SK-N-SH treated with all-trans-retinoic acid at 6 μM for 48 hours (cell line): ENCODE results near the gene CGREF1.
A peak's percentile ranks its signal among the peaks of the same experiment; 100 is the strongest.

ENCODE experiments used
- ATAC-seq: fragments of 200-7000 bp; cut with Tn5 transposase; 3 replicates; pipeline ENCODE4 v1.9.1; 2020; ENCODE audit warnings: mild to moderate bottlenecking, moderate library complexity
- ARNTL ChIP-seq: fragments of 450-650 bp; formaldehyde crosslinking; IDR thresholded peaks from 2 replicates; pipeline ENCODE4 v1.5.0; 2020; ENCODE audit warnings: low read depth, mild to moderate bottlenecking, moderate library complexity, borderline replicate concordance
- BACH2 ChIP-seq: fragments of 250-450 bp; sonication (Bioruptor Pico); IDR thresholded peaks from 2 replicates; pipeline ENCODE4 v1.9.0; 2021; ENCODE audit warnings: mild to moderate bottlenecking, borderline replicate concordance
- CSDC2 ChIP-seq: fragments of 250-450 bp; sonication (Bioruptor Pico); IDR thresholded peaks from 2 replicates; pipeline ENCODE4 v1.5.0; 2020; ENCODE audit warnings: mild to moderate bottlenecking, moderate library complexity
- ESRRG ChIP-seq: fragments of 250-450 bp; sonication (Bioruptor Pico); IDR thresholded peaks from 2 replicates; pipeline ENCODE4 v1.6.1; 2021; ENCODE audit warnings: mild to moderate bottlenecking
- GLIS3 ChIP-seq: fragments of 250-450 bp; sonication (Bioruptor Pico); IDR thresholded peaks from 2 replicates; pipeline ENCODE4 v1.5.0; 2020; ENCODE audit warnings: mild to moderate bottlenecking, moderate library complexity
- ISL1 ChIP-seq: fragments of 250-450 bp; sonication (Bioruptor Pico); IDR thresholded peaks from 2 replicates; pipeline ENCODE4 v2.1.2; 2022; ENCODE audit warnings: mild to moderate bottlenecking, moderate library complexity
- OSR1 ChIP-seq: fragments of 250-450 bp; sonication (Bioruptor Pico); IDR thresholded peaks from 2 replicates; pipeline ENCODE4 v1.8.0; 2022; ENCODE audit warnings: moderate library complexity, mild to moderate bottlenecking, inconsistent platforms
- PPARA ChIP-seq: fragments of 250-450 bp; sonication (Bioruptor Pico); IDR thresholded peaks from 2 replicates; pipeline ENCODE4 v1.5.0; 2020; ENCODE audit warnings: mild to moderate bottlenecking, borderline replicate concordance
- RARB ChIP-seq: fragments of 250-450 bp; sonication (Bioruptor Pico); IDR thresholded peaks from 2 replicates; pipeline ENCODE4 v1.8.0; 2021; ENCODE audit warnings: mild to moderate bottlenecking, moderate library complexity
- SNAI2 ChIP-seq: fragments of 250-450 bp; sonication (Bioruptor Pico); IDR thresholded peaks from 2 replicates; pipeline ENCODE4 v1.5.0; 2020; ENCODE audit warnings: mild to moderate bottlenecking, moderate library complexity
- TCF4 ChIP-seq: fragments of 250-450 bp; sonication (Bioruptor Pico); IDR thresholded peaks from 2 replicates; pipeline ENCODE4 v1.8.0; 2021; ENCODE audit warnings: mild to moderate bottlenecking, moderate library complexity, borderline replicate concordance
- ZC3H10 ChIP-seq: fragments of 250-450 bp; sonication (Bioruptor Pico); IDR thresholded peaks from 2 replicates; pipeline ENCODE4 v1.5.1; 2021; ENCODE audit warnings: mild to moderate bottlenecking, moderate library complexity
- ZFP30 ChIP-seq: fragments of 450-650 bp; formaldehyde crosslinking; IDR thresholded peaks from 2 replicates; pipeline ENCODE4 v1.5.0; 2022; ENCODE audit warnings: mild to moderate bottlenecking, moderate library complexity
- ZNF565 ChIP-seq: fragments of 450-650 bp; formaldehyde crosslinking; conservative IDR thresholded peaks from 2 replicates; pipeline ENCODE4 v1.5.0; 2020; ENCODE audit warnings: low read depth, mild to moderate bottlenecking, moderate library complexity
- ZNF70 ChIP-seq: fragments of 450-650 bp; formaldehyde crosslinking; IDR thresholded peaks from 2 replicates; pipeline ENCODE4 v1.5.0; 2020; ENCODE audit warnings: mild to moderate bottlenecking, moderate library complexity
- ZNF8 ChIP-seq: fragments of 450-650 bp; formaldehyde crosslinking; IDR thresholded peaks from 2 replicates; pipeline ENCODE4 v1.5.0; 2020; ENCODE audit warnings: mild to moderate bottlenecking, moderate library complexity
- TF ChIP-seq, protein P1 (sequence below): fragments of 250-450 bp; sonication (Bioruptor Pico); IDR thresholded peaks from 2 replicates; pipeline ENCODE4 v1.5.0; 2020; ENCODE audit warnings: mild to moderate bottlenecking, moderate library complexity
- TF ChIP-seq, protein P2 (sequence below): fragments of 250-450 bp; sonication (Bioruptor Pico); IDR thresholded peaks from 2 replicates; pipeline ENCODE4 v1.5.1; 2020; ENCODE audit warnings: low read depth, mild to moderate bottlenecking, moderate library complexity

The CGREF1 gene

DNA sequence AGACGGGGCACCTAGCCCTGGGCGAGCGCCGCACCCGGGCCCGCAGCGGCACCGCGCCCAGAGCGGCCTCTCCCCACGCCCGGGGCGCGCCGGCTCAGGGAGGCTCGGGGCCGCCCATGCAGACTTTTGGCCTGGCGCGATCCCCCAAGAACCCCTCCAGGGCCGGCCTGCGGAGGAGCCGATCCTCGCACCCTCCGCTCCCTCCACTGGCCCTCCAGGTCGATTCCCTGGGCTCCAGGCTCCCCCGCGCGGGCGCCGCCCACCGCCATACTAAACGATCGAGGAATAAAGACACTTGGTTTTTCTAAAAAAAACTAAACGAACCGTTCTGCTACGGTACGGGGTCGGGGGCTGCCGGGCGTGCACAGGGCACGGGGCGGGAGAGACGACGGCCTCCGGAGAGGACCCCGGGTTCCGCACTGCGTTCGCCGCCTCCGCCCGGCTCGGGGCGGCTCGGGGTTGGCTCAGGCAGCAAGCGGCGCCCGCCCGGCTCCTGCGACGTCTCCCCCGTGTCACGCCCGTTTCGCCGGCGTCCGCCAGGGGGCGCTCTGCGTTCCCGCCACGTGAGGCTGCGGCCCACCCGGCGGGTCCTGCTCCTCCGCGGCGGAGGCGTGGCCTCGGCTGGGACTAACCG, 32.7 kb downstream of the CGREF1 start:
- ATAC-seq = peak; percentile 82
- TF ChIP-seq ZNF70 (CRISPR knock-in tag) (peak; percentile 12; the same call in 1 of the 2 replicates), GLIS3 (peak; percentile 51; the same call in 1 of the 2 replicates), ARNTL (CRISPR knock-in tag) (peak; percentile 76; the same call in 1 of the 2 replicates), CSDC2 (no peak)
- TF ChIP-seq, protein P1, sequence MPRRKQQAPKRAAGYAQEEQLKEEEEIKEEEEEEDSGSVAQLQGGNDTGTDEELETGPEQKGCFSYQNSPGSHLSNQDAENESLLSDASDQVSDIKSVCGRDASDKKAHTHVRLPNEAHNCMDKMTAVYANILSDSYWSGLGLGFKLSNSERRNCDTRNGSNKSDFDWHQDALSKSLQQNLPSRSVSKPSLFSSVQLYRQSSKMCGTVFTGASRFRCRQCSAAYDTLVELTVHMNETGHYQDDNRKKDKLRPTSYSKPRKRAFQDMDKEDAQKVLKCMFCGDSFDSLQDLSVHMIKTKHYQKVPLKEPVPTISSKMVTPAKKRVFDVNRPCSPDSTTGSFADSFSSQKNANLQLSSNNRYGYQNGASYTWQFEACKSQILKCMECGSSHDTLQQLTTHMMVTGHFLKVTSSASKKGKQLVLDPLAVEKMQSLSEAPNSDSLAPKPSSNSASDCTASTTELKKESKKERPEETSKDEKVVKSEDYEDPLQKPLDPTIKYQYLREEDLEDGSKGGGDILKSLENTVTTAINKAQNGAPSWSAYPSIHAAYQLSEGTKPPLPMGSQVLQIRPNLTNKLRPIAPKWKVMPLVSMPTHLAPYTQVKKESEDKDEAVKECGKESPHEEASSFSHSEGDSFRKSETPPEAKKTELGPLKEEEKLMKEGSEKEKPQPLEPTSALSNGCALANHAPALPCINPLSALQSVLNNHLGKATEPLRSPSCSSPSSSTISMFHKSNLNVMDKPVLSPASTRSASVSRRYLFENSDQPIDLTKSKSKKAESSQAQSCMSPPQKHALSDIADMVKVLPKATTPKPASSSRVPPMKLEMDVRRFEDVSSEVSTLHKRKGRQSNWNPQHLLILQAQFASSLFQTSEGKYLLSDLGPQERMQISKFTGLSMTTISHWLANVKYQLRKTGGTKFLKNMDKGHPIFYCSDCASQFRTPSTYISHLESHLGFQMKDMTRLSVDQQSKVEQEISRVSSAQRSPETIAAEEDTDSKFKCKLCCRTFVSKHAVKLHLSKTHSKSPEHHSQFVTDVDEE (CRISPR knock-in tag) = peak; percentile 29; the same call in 1 of the 2 replicates
- TF ChIP-seq, all 23 proteins: peak for 4

DNA sequence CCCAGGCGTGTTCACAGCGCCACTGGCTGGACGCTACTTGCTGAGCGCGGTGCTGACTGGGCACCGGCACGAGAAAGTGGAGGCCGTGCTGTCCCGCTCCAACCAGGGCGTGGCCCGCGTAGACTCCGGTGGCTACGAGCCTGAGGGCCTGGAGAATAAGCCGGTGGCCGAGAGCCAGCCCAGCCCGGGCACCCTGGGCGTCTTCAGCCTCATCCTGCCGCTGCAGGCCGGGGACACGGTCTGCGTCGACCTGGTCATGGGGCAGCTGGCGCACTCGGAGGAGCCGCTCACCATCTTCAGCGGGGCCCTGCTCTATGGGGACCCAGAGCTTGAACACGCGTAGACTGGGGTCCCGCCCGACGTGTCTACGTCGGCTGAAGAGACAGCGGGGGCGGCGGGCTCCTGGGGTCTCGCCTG, 33.2 kb downstream of the CGREF1 start:
- ATAC-seq = peak; percentile 54
- no peak for TF ChIP-seq OSR1 (CRISPR knock-in tag)
- TF ChIP-seq RARB (CRISPR knock-in tag) = no peak
- no peak for TF ChIP-seq ZNF8 (CRISPR knock-in tag)
- no peak for TF ChIP-seq CSDC2
- TF ChIP-seq, protein P1 (CRISPR knock-in tag) = peak; percentile 30; the same call in 1 of the 2 replicates
- peak; percentile 57; the same call in 1 of the 2 replicates for TF ChIP-seq GLIS3

DNA sequence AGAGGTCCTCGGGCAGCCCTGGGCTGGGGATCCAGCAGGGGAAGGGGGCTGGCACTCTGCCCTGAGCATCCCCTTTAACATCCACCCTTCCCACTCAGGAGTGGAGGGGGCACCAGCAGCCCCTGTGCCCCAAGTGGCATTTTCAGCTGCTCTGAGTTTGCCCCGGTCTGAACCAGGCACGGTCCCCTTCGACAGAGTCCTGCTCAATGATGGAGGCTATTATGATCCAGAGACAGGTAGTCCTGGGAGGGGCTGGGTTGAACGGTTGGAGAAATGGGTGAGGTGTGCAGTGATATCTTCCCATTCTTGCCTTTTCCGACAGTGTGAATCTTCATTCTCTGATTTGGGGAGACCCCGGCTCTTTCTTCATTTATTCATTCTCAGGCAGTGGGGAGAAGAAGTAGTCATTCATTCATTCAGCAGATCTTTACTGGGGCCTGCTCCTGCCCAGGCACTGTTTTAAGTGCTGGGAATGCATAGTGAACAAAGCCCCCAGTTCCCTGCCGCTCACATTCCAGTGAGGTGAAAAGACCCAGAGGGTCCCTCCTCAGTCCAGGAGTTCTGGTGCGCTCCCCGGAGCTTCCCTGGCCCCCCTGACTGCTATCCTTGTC, 33.8 kb downstream of the CGREF1 start:
- TF ChIP-seq, protein P1 (CRISPR knock-in tag) = no peak
- TF ChIP-seq, protein P2, sequence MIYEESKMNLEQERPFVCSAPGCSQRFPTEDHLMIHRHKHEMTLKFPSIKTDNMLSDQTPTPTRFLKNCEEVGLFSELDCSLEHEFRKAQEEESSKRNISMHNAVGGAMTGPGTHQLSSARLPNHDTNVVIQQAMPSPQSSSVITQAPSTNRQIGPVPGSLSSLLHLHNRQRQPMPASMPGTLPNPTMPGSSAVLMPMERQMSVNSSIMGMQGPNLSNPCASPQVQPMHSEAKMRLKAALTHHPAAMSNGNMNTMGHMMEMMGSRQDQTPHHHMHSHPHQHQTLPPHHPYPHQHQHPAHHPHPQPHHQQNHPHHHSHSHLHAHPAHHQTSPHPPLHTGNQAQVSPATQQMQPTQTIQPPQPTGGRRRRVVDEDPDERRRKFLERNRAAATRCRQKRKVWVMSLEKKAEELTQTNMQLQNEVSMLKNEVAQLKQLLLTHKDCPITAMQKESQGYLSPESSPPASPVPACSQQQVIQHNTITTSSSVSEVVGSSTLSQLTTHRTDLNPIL (CRISPR knock-in tag) = no peak
- TF ChIP-seq SNAI2 (CRISPR knock-in tag) (no peak), ZC3H10 (CRISPR knock-in tag) (no peak), ESRRG (no peak), RARB (CRISPR knock-in tag) (no peak), ISL1 (no peak), ZFP30 (CRISPR knock-in tag) (no peak), BACH2 (CRISPR knock-in tag) (no peak), ARNTL (CRISPR knock-in tag) (no peak), ZNF565 (CRISPR knock-in tag) (no peak), TCF4 (CRISPR knock-in tag) (no peak), PPARA (CRISPR knock-in tag) (no peak), ZNF8 (CRISPR knock-in tag) (no peak), GLIS3 (no peak), ZNF70 (CRISPR knock-in tag) (no peak)
- ATAC-seq = no peak
